DMS79 treated with DMSO at 0.1 percent for 48 hours (cell line): ENCODE results near the gene KCNAB1.
"Not testable (repeated sequence)": the region's sequence is repeated elsewhere in the genome, so short reads cannot be mapped to it uniquely, and the experiment has no call there.

Experiments used
- DNase-seq: peaks from one replicate; lab custom pipeline; 2025; lab: John Stamatoyannopoulos, UW

KCNAB1 gene

GRCh38 chr3:156120528-156121251 lies at the start of gene KCNAB1:
Gene KCNAB1, plus strand, starts transcription at chr3:156120578.
- DNase-seq: peak; percentile 37

- no peak for DNase-seq
Observed at GRCh38 chr3:156071031-156071430, 49.3 kb upstream of the KCNAB1 start.

- DNase-seq: not testable (repeated sequence)
Observed at GRCh38 chr3:156072950-156073657, 47.3 kb upstream of the KCNAB1 start.

GRCh38 chr3:156090126-156090525 lies 30.3 kb upstream of the KCNAB1 start:
- DNase-seq: no peak

GRCh38 chr3:156093964-156094363 lies 26.4 kb upstream of the KCNAB1 start:
- DNase-seq: no peak

GRCh38 chr3:156094391-156094790 lies 26.0 kb upstream of the KCNAB1 start:
- no peak for DNase-seq

GRCh38 chr3:156095652-156096051 lies 24.7 kb upstream of the KCNAB1 start:
- DNase-seq: not testable (repeated sequence)

- DNase-seq: no peak
Observed at GRCh38 chr3:156098437-156099035, 21.8 kb upstream of the KCNAB1 start.

GRCh38 chr3:156099348-156099747 lies 21.0 kb upstream of the KCNAB1 start:
- not testable (repeated sequence) for DNase-seq

GRCh38 chr3:156099984-156100383 lies 20.4 kb upstream of the KCNAB1 start:
- DNase-seq: not testable (repeated sequence)

GRCh38 chr3:156102267-156102931 lies 18.0 kb upstream of the KCNAB1 start:
- DNase-seq: no peak

GRCh38 chr3:156106721-156107373 lies 13.5 kb upstream of the KCNAB1 start:
- DNase-seq: no peak

GRCh38 chr3:156107504-156107903 lies 12.9 kb upstream of the KCNAB1 start:
- DNase-seq: no peak

- no peak for DNase-seq
Observed at GRCh38 chr3:156108616-156109015, 11.8 kb upstream of the KCNAB1 start.

GRCh38 chr3:156109989-156110388 lies 10.4 kb upstream of the KCNAB1 start:
- no peak for DNase-seq

GRCh38 chr3:156126467-156126866 lies 6.1 kb downstream of the KCNAB1 start:
- DNase-seq: no peak

- no peak for DNase-seq
Observed at GRCh38 chr3:156131241-156131640, 10.9 kb downstream of the KCNAB1 start.

- no peak for DNase-seq
Observed at GRCh38 chr3:156131799-156132198, 11.4 kb downstream of the KCNAB1 start.

- DNase-seq: no peak
Observed at GRCh38 chr3:156132313-156132712, 11.9 kb downstream of the KCNAB1 start.

GRCh38 chr3:156133076-156133475 lies 12.7 kb downstream of the KCNAB1 start:
- no peak for DNase-seq

GRCh38 chr3:156135921-156136638 lies 15.7 kb downstream of the KCNAB1 start:
- DNase-seq: peak; percentile 9
